NB4 (cell line): Measurements from ENCODE around the gene SEMA5B.

Experiments used
- DNase-seq: peaks from one replicate; pipeline ENCODE4 v3.0.0; 2010; ENCODE audit warnings: low read depth
- H3K4me3 ChIP-seq: one replicate; pipeline ENCODE4 v1.5.1; 2011; ENCODE audit warnings: mild to moderate bottlenecking, low read depth, low read length, moderate library complexity
- CTCF ChIP-seq: IDR thresholded peaks from one replicate; pipeline ENCODE4 v1.5.1; 2012; ENCODE audit warnings: low read depth, low read length
- MAX ChIP-seq: IDR thresholded peaks from 2 replicates; pipeline ENCODE4 v1.6.1; 2011; ENCODE audit warnings: low read depth, low read length
- MYC ChIP-seq: IDR thresholded peaks from 2 replicates; pipeline ENCODE4 v1.6.1; 2011; ENCODE audit warnings: low read depth, low read length
- POLR2A ChIP-seq: IDR thresholded peaks from 2 replicates; pipeline ENCODE4 v1.6.1; 2011; ENCODE audit warnings: mild to moderate bottlenecking; ENCODE audit not compliant: insufficient read length; ENCODE audit errors: extremely low read depth

Gene SEMA5B

GRCh38 chr3:123005291-123005690 lies 22.3 kb downstream of the SEMA5B start:
- no peak overlapping the region for H3K4me3 ChIP-seq
- DNase-seq = no peak
- TF ChIP-seq POLR2A = no peak
- TF ChIP-seq MYC = no peak
- TF ChIP-seq MAX = no peak
- TF ChIP-seq CTCF = no peak

- no peak for DNase-seq
- no peak overlapping the region for H3K4me3 ChIP-seq
- TF ChIP-seq POLR2A (no peak), CTCF (no peak), MAX (no peak), MYC (no peak)
Observed at GRCh38 chr3:123004201-123004918, 23.2 kb downstream of the SEMA5B start.

GRCh38 chr3:123002749-123003497 lies 24.6 kb downstream of the SEMA5B start:
- no peak for TF ChIP-seq CTCF
- TF ChIP-seq MAX = no peak
- TF ChIP-seq POLR2A = no peak
- TF ChIP-seq MYC = no peak
- no peak overlapping the region for H3K4me3 ChIP-seq
- no peak for DNase-seq

GRCh38 chr3:123002100-123002748 lies 25.3 kb downstream of the SEMA5B start:
- no peak overlapping the region for H3K4me3 ChIP-seq
- TF ChIP-seq MAX = no peak
- no peak for TF ChIP-seq MYC
- no peak for TF ChIP-seq POLR2A
- no peak for TF ChIP-seq CTCF
- no peak for DNase-seq

GRCh38 chr3:122998856-122999255 lies 28.7 kb downstream of the SEMA5B start:
- TF ChIP-seq CTCF = no peak
- no peak for TF ChIP-seq MAX
- TF ChIP-seq POLR2A = no peak
- no peak for TF ChIP-seq MYC
- DNase-seq = no peak

More at GRCh38 chr3:122998856-122999255, 28.7 kb downstream of the SEMA5B start:
- H3K4me3 ChIP-seq = no peak overlapping the region
